Right lobe of liver (tissue), 4 donors: ENCODE results near the gene NFKB1.

Source experiments
- POLR2A ChIP-seq: fragments of 450-650 bp; IDR thresholded peaks from one replicate; pipeline ENCODE4 v1.6.1; 2017; ENCODE audit warnings: antibody characterized with exemption, mild to moderate bottlenecking
- TF ChIP-seq, protein P1 (sequence below), 4 donors: fragments of 200-600 bp in 3 of 4; fragments of 450-650 bp in 1 of 4; IDR thresholded peaks; one replicate each; pipeline versions ENCODE4 v1.5.1 to v1.8.0; 2016 to 2022; ENCODE audit warnings: antibody characterized with exemption in 4 of 4, mild to moderate bottlenecking in 2 of 4
- donor health status: DM: no; HTN: no; CAD: no.
- donor health status: DM: no; HTN: no; CAD: no.
- donor health status: DM: no; HTN: yes; CAD: no.

DNA sequence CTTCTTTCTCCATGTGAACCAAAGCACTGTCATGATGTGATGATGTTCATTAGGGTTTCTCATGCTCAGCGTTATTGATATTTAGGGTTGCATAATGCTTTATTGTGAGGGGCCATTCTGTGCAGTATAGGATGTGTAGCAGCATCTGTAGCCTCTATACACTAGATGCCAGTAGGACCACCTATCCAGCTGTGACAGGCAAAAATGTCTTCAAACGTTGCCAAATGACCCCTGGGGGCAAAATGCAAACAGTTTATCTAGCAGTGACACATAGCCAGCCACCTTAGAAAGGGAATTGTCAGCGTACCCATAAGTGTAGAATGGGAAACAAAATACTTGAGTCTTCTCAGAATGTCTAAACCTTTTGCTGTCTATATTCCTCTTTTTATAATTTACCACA is 18.8 kb downstream of the NFKB1 start:
- TF ChIP-seq, protein P1, sequence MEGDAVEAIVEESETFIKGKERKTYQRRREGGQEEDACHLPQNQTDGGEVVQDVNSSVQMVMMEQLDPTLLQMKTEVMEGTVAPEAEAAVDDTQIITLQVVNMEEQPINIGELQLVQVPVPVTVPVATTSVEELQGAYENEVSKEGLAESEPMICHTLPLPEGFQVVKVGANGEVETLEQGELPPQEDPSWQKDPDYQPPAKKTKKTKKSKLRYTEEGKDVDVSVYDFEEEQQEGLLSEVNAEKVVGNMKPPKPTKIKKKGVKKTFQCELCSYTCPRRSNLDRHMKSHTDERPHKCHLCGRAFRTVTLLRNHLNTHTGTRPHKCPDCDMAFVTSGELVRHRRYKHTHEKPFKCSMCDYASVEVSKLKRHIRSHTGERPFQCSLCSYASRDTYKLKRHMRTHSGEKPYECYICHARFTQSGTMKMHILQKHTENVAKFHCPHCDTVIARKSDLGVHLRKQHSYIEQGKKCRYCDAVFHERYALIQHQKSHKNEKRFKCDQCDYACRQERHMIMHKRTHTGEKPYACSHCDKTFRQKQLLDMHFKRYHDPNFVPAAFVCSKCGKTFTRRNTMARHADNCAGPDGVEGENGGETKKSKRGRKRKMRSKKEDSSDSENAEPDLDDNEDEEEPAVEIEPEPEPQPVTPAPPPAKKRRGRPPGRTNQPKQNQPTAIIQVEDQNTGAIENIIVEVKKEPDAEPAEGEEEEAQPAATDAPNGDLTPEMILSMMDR (IDR thresholded peaks at IDR 0.05), result no peak
- TF ChIP-seq POLR2A, result no peak
